OCI-M2 (cell line): ENCODE measurements around the gene HSPA6.
"Not testable (repeated sequence)": the region's sequence is repeated elsewhere in the genome, so short reads cannot be mapped to it uniquely, and the experiment has no call there.

Experiments used
- DNase-seq: peaks from one replicate; lab custom pipeline; 2025; ENCODE audit not compliant: unreplicated experiment; lab: John Stamatoyannopoulos, UW

The HSPA6 gene

GRCh38 chr1:161523817-161524741, at the start of gene HSPA6:
Gene HSPA6 (plus strand): TSS chr1:161524540. CDS start chr1:161524659, 119 bp downstream.
- DNase-seq, result peak; percentile 79

DNA sequence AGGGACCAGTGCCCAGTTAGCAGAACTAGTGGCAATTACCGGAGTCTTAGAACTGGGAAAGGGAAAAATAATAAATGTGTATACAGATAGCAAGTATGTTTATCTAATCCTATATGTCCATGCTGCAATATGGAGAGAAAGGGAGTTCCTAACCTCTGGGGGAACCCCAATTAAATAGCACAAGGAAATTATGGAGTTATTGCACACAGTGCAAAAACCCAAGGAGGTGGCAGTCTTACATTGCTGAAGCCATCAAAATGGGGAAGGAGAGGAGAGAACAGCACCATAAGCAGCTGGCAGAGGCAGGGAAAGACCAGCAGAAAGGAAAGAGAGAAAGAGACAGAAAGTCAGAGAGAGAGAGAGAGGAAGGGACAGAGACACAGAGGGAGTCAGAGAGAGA, 46.6 kb upstream of the HSPA6 start:
- not testable (repeated sequence) for DNase-seq

DNA sequence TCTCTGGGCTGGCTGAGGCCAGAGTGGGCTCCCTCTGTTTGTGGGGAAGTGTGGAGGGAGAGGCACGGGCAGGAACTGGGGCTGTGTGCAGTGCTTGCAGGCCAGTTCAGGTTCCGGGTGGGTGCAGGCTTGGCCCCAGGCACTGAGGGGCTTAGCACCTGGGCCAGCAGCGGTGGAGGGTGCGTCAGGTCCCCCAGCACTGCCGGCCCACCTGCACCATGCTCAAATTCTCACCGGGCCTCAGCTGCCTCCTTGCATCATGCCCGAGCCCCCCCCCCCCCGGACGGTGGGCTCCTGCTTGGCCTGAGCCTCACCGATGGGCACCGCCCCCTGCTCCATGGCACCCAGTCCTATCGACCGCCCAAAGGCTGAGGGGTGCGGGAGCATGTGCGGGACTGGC, 45.4 kb upstream of the HSPA6 start:
- no peak for DNase-seq

DNA sequence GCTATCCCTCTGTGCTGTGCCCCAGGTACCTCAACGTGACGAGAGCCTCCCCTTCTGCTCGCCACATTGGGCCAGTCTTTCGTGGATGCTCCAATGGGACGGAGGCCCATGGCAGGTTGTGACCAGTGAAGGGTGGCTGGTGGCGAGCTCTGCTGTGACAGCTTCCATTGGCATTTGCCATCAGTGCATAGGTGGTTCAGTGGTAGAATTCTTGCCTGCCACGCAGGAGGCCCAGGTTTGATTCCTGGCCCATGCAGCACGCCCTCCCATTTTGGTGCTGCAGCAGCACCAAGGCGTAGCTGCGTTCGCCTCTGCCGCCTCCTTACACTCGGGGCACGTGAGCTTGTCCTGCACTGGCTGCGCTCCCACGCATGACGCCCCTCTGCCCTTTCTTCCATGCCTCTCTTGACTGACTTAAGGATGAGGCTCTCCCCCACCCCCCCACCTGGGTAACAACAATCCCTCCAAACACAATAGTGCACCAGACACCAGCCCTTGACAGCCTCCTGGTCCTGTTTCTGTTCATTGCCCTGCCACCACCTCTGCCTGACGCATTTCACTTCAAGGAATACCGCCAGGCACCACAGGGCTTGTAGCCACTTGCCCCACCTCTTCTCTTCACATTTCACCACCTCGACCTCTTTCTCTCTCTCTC, 43.8 kb upstream of the HSPA6 start:
- DNase-seq, result no peak

GRCh38 chr1:161481624-161482392, 42.5 kb upstream of the HSPA6 start:
- no peak for DNase-seq

- DNase-seq, result no peak
Measured at GRCh38 chr1:161482610-161483009, 41.7 kb upstream of the HSPA6 start.

GRCh38 chr1:161483361-161483760, 41.0 kb upstream of the HSPA6 start:
- no peak for DNase-seq

GRCh38 chr1:161484613-161485012, 39.7 kb upstream of the HSPA6 start:
- no peak for DNase-seq

GRCh38 chr1:161486806-161487741, 37.3 kb upstream of the HSPA6 start:
- peak; percentile 28 for DNase-seq

DNA sequence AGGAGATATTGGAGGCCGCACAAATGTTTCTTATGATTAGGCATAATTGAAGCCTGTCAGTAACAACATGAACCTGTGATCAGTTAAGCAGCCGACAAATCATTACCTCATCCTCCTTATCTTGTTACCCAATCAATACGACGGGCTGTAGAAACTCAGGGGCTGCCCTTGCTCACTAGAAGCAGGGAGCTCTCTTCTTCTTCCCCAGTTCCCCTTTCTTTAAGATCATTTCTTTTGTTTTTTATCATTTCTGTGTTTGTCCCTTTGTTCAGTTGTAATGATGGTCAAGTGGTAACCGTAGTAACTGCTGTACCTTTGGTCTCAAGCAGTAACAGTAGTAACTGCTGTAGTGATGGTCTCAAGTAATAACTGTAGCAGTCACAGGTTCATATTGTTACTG, 32.9 kb upstream of the HSPA6 start:
- no peak for DNase-seq

DNA sequence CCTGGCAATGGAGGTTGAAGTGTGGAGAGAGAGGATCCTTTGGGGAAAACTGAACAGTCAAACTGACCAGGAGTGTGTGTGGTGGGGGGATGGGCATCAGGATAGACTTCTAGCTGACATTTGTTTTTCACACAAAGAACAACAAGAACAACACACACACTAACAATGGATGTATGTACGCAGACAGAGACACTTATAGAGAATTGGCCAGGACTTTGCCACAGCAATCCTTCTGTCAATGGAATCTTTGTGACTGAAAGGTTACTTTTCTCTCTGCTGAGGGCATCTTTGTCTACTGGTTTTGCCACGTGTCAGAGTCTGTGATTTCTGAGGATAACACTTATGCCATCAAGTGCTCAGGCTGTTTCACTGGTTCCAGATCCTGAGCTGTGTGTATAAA, 31.5 kb upstream of the HSPA6 start:
- no peak for DNase-seq

DNA sequence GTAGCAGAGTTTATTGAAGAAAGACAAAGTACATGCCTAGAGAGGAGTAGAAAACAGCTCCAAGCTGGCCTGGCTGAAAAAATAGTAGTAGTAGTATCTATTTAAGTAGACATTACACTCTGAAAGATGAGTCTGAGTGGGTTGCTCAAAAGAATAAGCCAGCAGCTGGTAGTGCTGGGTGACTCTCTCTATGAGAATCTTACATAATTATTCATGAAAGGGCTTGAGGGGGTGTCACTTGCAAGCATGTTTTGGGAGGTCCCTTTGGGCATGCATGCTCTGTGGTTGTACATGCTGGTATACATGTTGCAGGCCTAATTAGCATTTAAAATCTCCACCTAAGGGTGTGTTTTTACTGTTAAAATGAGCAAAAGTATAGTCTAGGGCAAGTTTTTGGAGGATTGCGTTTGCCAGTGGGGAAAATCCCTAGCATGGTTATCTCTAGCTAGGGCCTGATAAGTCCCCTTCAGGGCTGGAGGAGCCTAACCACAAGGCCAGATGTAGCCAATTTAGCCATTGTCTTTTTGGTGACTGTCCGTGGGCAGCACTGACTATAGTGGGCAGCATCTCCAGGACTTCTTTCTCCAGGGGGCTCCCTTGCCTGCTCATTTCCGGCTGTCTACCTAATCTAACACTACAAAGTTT, 30.1 kb upstream of the HSPA6 start:
- no peak for DNase-seq

- DNase-seq, result no peak
Measured at GRCh38 chr1:161495490-161495889, 28.9 kb upstream of the HSPA6 start.

DNA sequence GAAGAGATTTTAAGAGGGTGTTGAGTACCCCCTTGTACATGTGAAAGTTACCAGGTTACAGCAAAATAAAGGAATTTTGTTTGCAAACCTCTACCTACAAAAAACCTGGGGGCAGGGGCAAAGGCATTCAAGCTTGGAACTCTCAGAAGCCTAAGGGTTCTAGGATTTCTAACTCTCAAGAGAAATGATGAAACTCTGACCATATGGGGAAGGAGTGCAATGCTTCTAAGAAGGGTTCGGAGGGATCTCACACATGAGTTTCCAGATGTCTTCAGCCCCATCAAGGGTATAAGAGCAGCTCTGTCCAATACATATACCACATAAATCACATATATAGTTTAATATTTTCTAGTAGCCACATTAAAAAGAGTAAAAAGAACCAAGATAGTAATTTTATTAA, 26.4 kb upstream of the HSPA6 start:
- no peak for DNase-seq

GRCh38 chr1:161498646-161499045, 25.7 kb upstream of the HSPA6 start:
- DNase-seq, result no peak

- no peak for DNase-seq
Measured at GRCh38 chr1:161499099-161500039, 25.0 kb upstream of the HSPA6 start.

DNA sequence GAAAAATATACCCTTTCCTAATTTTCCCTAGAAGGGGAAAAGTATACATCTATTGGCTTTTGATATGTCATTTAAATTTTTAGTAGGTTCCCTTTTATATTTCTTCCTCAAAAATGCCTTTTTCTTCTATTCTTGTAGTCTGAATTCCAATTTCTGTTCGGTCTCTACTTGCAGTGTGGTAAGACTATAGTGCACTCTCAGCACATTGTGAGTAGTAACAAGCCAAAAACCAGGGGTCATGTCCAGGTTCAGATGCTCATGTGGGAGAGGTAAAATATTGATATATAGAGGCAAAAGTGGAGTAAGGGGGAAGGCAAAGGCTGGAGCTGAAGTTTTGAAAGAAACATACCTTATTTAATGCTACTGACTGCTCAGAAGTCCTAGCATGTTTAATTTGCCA, 23.1 kb upstream of the HSPA6 start:
- DNase-seq, result no peak

DNA sequence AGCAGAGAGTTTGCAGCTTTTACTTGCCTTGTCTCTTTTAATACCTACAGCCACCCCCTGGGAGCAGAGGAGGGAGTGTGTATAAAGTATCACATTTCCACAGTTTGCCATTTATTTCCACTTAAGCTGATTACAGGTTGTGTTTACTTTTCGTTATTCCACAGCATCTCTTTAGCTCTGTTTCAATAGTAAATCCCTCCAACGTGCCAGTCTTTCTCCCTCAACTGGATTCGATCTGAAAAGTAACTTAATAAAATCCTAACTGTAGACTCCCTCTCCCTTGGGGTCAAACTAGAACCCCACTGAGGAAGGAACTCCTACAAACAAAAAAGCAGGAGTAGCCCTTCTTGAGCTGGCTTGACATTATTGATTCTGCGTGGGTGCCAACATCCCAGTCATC, 22.2 kb upstream of the HSPA6 start:
- DNase-seq, result no peak
